HG03025 (cell line): ENCODE data around the gene IRF4.

Source experiments
- ATAC-seq: cut with Tn5 transposase; IDR thresholded peaks from one replicate; pipeline ENCODE4 v1.9.1; 2021; ENCODE audit warnings: mild to moderate bottlenecking, moderate library complexity; ENCODE audit not compliant: unreplicated experiment, low FRiP score

The IRF4 gene

DNA sequence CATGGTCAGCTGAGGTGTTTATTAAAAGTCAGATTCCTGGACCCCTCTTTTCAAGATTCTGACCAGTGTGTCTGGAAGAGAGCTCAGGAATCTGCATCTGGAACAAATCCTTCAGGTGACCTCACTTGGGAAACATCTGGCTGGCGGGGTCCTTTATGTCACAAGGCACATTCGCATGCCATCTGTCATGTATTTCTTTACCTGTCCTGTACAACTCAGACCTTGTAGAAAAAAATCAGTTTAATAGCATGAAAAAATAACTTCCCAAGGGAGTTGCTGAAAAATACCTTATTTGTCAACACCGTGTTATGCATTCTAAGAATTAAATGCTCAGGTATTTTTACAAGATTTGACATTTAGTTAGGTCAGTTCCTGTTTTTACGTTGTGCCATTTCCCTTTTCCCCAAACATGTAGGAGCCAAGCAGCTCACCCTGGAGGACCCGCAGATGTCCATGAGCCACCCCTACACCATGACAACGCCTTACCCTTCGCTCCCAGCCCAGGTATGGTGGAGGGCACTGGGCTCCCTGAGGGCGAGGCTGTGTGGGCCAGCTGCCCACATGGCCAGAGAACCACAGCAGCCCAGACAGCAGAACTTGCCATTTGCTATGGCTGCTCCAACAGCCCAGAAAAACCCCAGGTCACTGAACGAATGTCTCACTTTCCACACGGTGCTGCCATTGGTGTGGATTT is 4.0 kb downstream of the IRF4 start:
- ATAC-seq = no peak

- no peak for ATAC-seq
These were observed 4.6 kb downstream of the IRF4 start for GRCh38 chr6:396126-396520.

- no peak for ATAC-seq
These were observed 5.5 kb downstream of the IRF4 start for GRCh38 chr6:397056-397455.

DNA sequence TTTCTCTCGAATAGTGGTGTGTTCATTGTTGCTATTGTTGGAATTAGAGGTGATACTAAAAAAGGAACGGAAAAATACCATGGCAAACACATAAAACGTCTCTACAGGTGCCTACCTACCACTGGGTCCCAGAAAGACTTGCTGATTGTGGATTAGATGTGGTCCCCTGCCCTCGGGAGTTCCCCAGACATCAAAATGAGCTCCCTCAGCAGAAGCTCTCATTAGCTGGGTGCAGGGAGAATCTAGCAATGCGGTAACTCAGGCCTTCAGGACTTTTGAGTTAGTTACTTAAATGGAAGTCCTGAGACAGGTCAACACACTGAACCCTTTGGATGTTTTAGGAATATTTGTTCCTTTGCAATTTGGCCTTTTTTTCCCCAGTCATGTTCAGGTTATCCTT is 6.1 kb downstream of the IRF4 start:
- no peak for ATAC-seq

- ATAC-seq = no peak
These were observed 6.5 kb downstream of the IRF4 start for GRCh38 chr6:398065-398464.

DNA sequence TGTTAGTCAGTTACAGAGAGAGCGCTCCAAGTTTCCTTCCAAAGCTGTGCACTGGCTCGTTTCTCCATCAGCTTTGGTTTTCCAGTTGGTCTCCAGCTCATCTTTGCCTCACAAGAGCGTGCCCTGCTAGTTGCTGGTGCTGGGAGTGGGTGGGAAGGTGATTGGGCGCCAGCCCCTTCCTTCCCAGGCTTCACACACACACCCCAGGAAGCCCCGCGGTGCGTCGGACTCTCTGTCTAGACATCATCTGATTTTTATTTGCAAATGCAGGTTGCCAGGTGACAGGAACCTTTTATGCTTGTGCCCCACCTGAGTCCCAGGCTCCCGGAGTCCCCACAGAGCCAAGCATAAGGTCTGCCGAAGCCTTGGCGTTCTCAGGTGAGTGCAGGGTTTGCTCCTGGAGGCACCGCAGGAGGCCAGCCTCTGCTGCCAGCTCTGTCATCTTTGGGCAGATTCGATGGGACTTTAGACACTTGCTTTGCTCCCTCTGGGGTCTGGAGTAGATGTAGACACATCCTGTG is 7.1 kb downstream of the IRF4 start:
- no peak for ATAC-seq

DNA sequence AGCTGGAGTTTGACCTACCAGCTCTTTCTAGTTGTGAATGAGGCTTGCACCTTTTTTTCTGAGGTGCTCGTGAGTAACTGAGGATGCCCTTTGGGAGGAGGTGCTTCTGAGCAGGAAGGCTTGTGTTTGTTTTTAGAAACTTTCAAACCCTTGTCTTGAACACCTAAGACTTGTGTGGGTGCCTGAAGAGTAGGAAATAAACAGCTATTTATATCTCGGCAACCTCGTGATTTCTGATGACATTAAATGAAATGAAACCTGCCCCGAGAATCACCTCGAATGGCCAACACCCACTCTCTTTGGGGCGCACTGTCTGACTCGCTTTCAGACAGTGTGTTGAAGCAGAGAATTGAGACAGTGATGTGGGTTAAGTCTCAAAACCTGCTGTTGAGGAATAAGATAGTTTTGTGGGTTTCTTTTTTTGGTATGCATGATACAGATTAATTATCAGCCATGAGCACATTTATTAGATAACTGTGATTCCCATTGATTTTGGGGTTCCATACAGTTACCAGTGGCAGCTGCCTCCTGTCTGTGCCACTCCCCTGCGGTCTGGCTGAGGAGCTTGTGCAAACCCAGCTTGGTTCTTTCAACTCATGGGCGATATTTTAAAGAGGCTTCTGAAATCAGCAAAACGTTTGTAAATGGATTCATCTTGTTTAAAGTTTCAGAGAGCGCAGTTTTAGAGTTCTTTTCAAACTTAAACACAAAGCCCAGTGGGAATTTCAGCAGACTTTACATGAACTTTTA is 8.4 kb downstream of the IRF4 start:
- ATAC-seq = no peak

- no peak for ATAC-seq
These were observed 9.3 kb downstream of the IRF4 start for GRCh38 chr6:400815-401214.

DNA sequence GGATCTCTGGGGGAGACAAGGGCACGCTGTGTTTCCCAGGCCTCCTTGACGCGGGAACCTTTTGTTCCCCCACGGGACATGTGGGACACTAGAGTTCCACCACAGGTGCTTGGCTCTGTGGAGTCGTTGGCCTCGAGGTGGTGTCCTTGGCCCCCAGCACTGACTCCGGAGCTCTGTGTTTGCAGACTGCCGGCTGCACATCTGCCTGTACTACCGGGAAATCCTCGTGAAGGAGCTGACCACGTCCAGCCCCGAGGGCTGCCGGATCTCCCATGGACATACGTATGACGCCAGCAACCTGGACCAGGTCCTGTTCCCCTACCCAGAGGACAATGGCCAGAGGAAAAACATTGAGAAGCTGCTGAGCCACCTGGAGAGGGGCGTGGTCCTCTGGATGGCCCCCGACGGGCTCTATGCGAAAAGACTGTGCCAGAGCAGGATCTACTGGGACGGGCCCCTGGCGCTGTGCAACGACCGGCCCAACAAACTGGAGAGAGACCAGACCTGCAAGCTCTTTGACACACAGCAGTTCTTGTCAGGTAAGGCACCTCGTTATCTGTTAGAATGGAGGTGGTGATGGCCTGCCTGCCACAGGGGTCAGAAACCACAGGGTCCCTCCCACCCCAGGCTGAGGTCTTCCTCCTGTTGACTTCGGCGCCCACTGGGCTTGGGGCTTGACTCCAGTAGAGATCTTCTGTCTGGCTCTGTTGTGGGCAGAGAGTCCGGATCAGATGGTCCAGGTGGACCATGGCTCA is 9.9 kb downstream of the IRF4 start:
- no peak for ATAC-seq

DNA sequence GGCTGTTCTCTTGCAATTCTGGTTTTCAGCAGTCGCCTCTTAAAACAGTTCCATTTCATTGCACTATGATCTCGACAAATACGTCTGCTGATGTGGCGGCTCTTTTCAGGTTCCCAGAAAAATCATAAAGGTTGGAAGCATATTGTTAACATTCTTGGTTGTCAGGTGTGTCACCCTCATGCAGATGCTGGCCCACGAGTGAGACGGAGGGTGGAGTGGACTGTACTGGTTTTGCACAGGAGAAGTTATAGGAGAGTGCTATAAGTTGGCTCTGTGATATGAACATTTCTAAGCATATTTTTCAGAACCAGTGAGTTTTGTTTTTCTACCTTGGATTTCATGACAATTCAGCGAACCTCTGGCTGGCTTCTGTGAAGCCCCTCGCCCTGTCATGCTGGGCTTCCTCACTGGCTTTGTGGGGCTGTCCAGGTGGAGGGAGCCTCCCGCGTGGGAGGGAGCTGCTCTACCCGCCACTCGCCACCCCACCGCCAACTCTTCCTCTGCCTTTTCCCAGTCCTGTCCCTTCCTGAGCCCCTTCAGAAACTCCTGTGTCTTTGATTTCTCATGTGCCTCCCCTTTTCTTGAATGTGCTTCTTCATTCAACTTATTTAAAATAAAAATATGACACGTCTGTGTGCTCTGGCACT is 10.6 kb downstream of the IRF4 start:
- no peak for ATAC-seq

- no peak for ATAC-seq
These were observed 11.5 kb downstream of the IRF4 start for GRCh38 chr6:402901-403658.

DNA sequence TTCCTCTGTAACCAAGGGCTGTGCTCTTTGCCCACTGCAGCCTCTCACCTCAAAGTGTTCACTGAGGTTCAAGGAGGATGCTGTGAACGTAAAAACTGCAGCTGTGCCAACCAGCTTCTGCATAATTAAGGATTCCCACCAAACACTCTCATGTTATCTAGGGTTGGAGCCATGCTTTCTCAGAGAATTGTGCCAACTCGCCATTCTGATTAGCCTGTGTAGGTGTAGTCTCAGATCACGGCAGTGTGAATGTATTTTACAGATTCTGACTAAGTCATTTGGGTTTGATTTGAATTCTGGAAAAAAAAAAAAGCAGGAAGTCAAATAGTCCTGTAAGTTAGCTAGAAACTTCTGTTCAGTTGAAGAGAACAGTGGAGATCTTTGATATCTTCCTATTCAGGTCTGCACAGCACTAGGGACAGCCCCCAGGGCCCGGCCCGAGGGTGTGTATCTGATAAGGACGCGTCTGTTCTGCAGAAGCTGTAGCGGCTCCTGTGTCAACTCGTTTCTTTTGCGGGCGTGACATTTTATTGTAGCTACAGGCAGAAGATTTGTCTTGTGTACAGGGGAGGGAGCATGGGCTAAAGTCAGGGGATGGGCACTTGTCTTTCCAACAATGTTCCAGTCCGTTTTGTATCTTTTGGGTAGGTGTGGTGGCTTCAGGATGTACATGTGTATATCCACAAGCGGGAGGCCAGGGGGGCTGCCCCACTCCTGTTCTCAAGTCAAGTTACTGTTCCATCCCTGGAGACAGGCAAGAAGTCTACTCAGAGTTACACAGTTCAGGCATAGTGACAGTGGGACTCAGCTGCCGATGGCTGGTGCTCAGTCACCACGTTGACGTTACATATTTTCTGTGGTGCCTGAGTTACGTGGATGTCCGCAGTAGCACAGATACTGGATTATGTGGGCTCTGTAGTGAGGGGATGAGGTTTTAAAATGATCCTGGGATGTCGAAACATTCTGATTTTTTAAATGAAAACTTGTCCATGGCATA is 12.4 kb downstream of the IRF4 start:
- ATAC-seq = no peak

DNA sequence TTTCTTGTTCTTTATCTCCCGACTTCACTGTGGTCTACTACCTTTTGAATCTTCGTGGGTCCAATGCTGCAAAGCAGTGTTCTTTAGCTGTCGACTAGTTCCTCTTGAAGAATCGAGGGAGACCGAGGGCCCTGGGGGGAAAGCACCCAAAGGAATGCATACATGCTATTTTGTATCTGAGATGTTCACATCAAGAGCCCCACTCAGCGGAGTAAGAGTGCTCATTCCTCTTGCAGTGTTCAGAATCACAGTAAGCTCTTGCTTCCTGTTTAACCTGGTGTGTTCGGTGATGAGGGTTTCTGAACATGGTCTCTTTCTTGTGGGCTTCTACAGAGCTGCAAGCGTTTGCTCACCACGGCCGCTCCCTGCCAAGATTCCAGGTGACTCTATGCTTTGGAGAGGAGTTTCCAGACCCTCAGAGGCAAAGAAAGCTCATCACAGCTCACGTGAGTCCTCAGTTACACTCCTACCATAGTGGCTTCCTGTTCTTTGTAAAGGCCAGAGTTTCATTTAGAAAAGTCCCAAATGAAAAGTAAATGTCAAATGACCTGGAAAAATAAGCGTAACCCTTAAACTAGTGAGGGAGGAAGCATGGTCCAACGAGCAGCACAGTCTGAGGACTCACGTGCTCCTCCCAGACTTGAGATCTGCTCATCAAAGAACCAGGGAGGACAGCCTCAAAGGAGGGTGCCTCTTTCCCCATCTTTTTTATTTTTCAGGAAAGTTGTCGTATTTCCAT is 13.3 kb downstream of the IRF4 start:
- ATAC-seq = no peak

GRCh38 chr6:408148-408547 is 16.6 kb downstream of the IRF4 start:
- no peak for ATAC-seq

GRCh38 chr6:408599-409102 is 17.1 kb downstream of the IRF4 start:
- ATAC-seq = no peak

GRCh38 chr6:409370-409972 is 17.9 kb downstream of the IRF4 start:
- ATAC-seq = no peak

- no peak for ATAC-seq
These were observed 19.2 kb downstream of the IRF4 start for GRCh38 chr6:410555-411395.
